Astrocyte (in vitro differentiated cells and primary cell): ENCODE results near the gene IL1B. TPM values are rescaled to one million over a fixed set of nuclear protein-coding genes. Genes with fewer than 3 reads are reported as not detected.

Source experiments
- DNase-seq: peaks from one replicate; pipeline ENCODE4 v3.0.0-alpha.2; 2010; ENCODE audit warnings: low read depth
- FAIRE-seq: peaks from 2 replicates; lab custom pipeline; 2011; peaks lifted over from hg19 to GRCh38; lab: Jason Lieb, UNC
- H2AFZ ChIP-seq: 2 replicates; pipeline ENCODE4 v1.6.0; 2012; ENCODE audit warnings: low read depth, low read length, inconsistent platforms
- H3K27ac ChIP-seq: 2 replicates; pipeline ENCODE4 v1.5.1; 2011; ENCODE audit warnings: low read depth, low read length, inconsistent platforms
- H3K27me3 ChIP-seq: 2 replicates; pipeline ENCODE4 v1.6.0; 2011; ENCODE audit warnings: low read length, inconsistent platforms; ENCODE audit not compliant: insufficient read depth
- H3K36me3 ChIP-seq: 2 replicates; pipeline ENCODE4 v1.5.1; 2011; ENCODE audit warnings: low read length, inconsistent platforms; ENCODE audit not compliant: insufficient read depth
- H3K4me1 ChIP-seq: 2 replicates; pipeline ENCODE4 v1.5.1; 2011; ENCODE audit warnings: low read length, inconsistent platforms; ENCODE audit not compliant: insufficient read depth
- H3K4me2 ChIP-seq: 2 replicates; pipeline ENCODE4 v1.6.0; 2012; ENCODE audit warnings: low read length, inconsistent platforms
- H3K4me3 ChIP-seq: 2 replicates; pipeline ENCODE4 v1.5.1; 2011; ENCODE audit warnings: low read depth, mild to moderate bottlenecking, low read length, inconsistent platforms; ENCODE audit not compliant: insufficient read depth
- H3K79me2 ChIP-seq: 2 replicates; pipeline ENCODE4 v1.6.0; 2012; ENCODE audit warnings: mild to moderate bottlenecking, low read length, inconsistent platforms; ENCODE audit not compliant: insufficient read depth
- H3K9ac ChIP-seq: 2 replicates; pipeline ENCODE4 v1.6.0; 2012; ENCODE audit warnings: mild to moderate bottlenecking, low read length, inconsistent platforms
- H3K9me3 ChIP-seq: 2 replicates; pipeline ENCODE4 v1.5.1; 2012; ENCODE audit warnings: low read depth, mild to moderate bottlenecking, low read length, inconsistent platforms; ENCODE audit not compliant: insufficient read depth
- H4K20me1 ChIP-seq: 2 replicates; pipeline ENCODE4 v1.6.0; 2012; ENCODE audit warnings: low read length, inconsistent platforms; ENCODE audit not compliant: insufficient read depth
- H3K27ac Mint-ChIP-seq: one replicate; pipeline ENCODE4 v1.8.0; 2021; ENCODE audit warnings: mild to moderate bottlenecking, mixed read lengths; ENCODE audit not compliant: unreplicated experiment
- H3K27me3 Mint-ChIP-seq: one replicate; pipeline ENCODE4 v1.8.0; 2021; ENCODE audit warnings: low read depth, mixed read lengths; ENCODE audit not compliant: unreplicated experiment
- H3K36me3 Mint-ChIP-seq: one replicate; pipeline ENCODE4 v1.8.0; 2021; ENCODE audit warnings: low read depth, mixed read lengths; ENCODE audit not compliant: unreplicated experiment
- H3K4me1 Mint-ChIP-seq: one replicate; pipeline ENCODE4 v1.8.0; 2021; ENCODE audit warnings: low read depth, mixed read lengths; ENCODE audit not compliant: unreplicated experiment
- H3K4me3 Mint-ChIP-seq: one replicate; pipeline ENCODE4 v1.8.0; 2021; ENCODE audit warnings: mild to moderate bottlenecking, moderate library complexity, mixed read lengths; ENCODE audit not compliant: unreplicated experiment
- H3K9me3 Mint-ChIP-seq: one replicate; pipeline ENCODE4 v1.8.0; 2021; ENCODE audit warnings: mild to moderate bottlenecking, mixed read lengths; ENCODE audit not compliant: unreplicated experiment
- EZH2 ChIP-seq: IDR thresholded peaks from 2 replicates; pipeline ENCODE4 v1.6.1; 2012; ENCODE audit warnings: mild to moderate bottlenecking, low read length, inconsistent platforms; ENCODE audit not compliant: insufficient read depth
- total RNA-seq: library from RNA; stranded (reverse); gene quantifications from 2 replicates; pipeline ENCODE4 v1.2.1, GENCODE V29; 2021
- TF ChIP-seq, protein P1 (sequence below): IDR thresholded peaks from 2 replicates; pipeline ENCODE4 v1.5.1; 2011; ENCODE audit warnings: low read depth, mild to moderate bottlenecking, inconsistent platforms, low read length, moderate library complexity; ENCODE audit not compliant: insufficient read depth

Gene IL1B
- total RNA-seq, 1 donor from 2014 or later: not detected

DNA sequence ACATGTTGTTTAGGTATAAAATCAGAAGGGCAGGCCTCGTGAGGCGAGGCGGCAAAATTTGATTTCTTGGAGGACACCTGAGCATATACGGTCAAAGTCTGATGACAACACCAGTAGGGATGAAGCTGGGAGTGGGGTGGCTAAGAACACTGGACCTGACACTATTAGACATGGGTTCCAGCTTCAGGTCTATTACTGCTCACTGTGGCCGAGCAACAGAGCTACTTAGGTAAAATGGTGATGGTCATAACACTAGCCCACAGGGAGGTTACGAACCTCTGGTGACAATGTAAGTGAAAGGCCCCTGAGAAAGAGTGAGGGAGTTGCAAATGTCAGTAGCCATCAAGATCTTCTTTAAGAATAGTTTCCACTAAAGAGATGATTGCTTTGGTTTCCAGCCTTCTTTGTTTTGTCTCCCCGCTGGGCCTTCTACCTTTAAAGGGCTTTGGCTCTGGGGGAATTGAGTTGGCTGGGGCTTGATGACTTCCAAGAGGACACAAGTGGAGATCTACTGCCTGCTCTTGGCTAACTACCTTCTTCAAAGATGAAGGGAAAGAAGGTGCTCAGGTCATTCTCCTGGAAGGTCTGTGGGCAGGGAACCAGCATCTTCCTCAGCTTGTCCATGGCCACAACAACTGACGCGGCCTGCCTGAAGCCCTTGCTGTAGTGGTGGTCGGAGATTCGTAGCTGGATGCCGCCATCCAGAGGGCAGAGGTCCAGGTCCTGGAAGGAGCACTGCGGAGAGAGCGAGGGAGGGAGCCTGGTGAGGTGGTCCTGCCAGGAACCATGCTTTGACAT, 3.5 kb downstream of the IL1B start:
- H3K36me3 Mint-ChIP-seq: peaks cover 2% of the 10 kb centered on the region
- no peak overlapping the region for H2AFZ ChIP-seq
- peaks cover 3% of the 10 kb centered on the region for H3K4me1 Mint-ChIP-seq
- H3K27me3 ChIP-seq: no peaks in the 10 kb centered on the region
- H3K4me2 ChIP-seq: no peak overlapping the region
- H3K27ac ChIP-seq: no peak overlapping the region
- no peaks in the 10 kb centered on the region for H3K9me3 Mint-ChIP-seq
- no peak for FAIRE-seq
- no peaks in the 10 kb centered on the region for H3K36me3 ChIP-seq
- peaks cover 23% of the 10 kb centered on the region for H3K27me3 Mint-ChIP-seq
- H4K20me1 ChIP-seq: no peaks in the 10 kb centered on the region
- peaks cover 5% of the 10 kb centered on the region for H3K4me1 ChIP-seq
- no peak overlapping the region for H3K4me3 ChIP-seq
- H3K9ac ChIP-seq: no peak overlapping the region
- no peaks in the 10 kb centered on the region for H3K79me2 ChIP-seq
- TF ChIP-seq EZH2: no peak
- TF ChIP-seq, protein P1, sequence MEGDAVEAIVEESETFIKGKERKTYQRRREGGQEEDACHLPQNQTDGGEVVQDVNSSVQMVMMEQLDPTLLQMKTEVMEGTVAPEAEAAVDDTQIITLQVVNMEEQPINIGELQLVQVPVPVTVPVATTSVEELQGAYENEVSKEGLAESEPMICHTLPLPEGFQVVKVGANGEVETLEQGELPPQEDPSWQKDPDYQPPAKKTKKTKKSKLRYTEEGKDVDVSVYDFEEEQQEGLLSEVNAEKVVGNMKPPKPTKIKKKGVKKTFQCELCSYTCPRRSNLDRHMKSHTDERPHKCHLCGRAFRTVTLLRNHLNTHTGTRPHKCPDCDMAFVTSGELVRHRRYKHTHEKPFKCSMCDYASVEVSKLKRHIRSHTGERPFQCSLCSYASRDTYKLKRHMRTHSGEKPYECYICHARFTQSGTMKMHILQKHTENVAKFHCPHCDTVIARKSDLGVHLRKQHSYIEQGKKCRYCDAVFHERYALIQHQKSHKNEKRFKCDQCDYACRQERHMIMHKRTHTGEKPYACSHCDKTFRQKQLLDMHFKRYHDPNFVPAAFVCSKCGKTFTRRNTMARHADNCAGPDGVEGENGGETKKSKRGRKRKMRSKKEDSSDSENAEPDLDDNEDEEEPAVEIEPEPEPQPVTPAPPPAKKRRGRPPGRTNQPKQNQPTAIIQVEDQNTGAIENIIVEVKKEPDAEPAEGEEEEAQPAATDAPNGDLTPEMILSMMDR: no peak
- H3K9me3 ChIP-seq: no peaks in the 10 kb centered on the region
- H3K4me3 Mint-ChIP-seq: no peak overlapping the region
- no peak for DNase-seq
- no peak overlapping the region for H3K27ac Mint-ChIP-seq

DNA sequence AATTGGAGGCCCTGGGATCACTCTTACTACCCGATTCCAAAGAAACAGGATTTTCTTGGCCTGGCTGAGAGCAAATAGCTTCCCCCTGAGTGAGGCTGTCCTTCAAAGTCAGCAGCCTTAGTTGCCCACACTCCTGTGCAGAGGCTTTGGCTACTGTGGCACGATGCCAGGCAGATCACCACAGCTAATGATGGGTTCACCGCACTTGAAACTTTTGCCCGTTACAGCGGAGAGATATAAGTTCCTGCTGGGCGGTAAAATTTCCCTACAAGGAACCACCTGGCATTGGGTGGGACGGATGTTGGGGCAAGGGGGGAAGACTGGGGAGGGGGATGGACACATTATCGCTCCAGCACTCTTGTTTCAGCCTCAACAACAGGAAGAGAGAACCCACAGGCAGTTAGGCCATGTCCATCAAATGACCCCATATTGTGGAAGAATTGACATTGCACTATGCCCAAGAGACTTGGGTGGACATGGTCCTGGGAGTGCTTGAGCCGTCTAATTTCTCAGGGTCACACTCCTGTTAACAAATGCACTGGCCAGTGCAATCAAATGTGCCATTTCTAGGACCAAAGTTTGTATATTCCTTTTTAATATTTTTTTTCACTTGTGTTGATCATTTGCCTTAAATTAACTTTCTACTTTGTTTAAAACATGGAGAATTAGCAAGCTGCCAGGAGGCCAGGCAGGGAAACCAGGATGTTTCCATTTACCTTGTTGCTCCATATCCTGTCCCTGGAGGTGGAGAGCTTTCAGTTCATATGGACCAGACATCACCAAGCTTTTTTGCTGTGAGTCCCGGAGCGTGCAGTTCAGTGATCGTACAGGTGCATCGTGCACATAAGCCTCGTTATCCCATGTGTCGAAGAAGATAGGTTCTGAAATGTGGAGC, 4.4 kb downstream of the IL1B start:
- Histone ChIP-seq H3K4me2 (no peak overlapping the region), H3K4me1 (peaks cover 5% of the 10 kb centered on the region), H3K27ac (no peak overlapping the region), H3K9ac (no peak overlapping the region), H3K4me3 (no peak overlapping the region), H3K79me2 (no peaks in the 10 kb centered on the region), H3K27me3 (no peaks in the 10 kb centered on the region), H3K9me3 (no peaks in the 10 kb centered on the region), H4K20me1 (no peaks in the 10 kb centered on the region), H2AFZ (no peak overlapping the region), H3K36me3 (no peaks in the 10 kb centered on the region)
- no peak overlapping the region for H3K4me3 Mint-ChIP-seq
- peaks cover 1% of the 10 kb centered on the region for H3K9me3 Mint-ChIP-seq
- TF ChIP-seq, protein P1: no peak
- TF ChIP-seq EZH2: no peak
- FAIRE-seq: no peak
- H3K27me3 Mint-ChIP-seq: peaks cover 23% of the 10 kb centered on the region
- no peak overlapping the region for H3K27ac Mint-ChIP-seq
- peaks cover 3% of the 10 kb centered on the region for H3K4me1 Mint-ChIP-seq
- no peak for DNase-seq
- peaks cover 2% of the 10 kb centered on the region for H3K36me3 Mint-ChIP-seq
